NCI-H2227 treated with DMSO at 0.1 percent for 48 hours (cell line): Measurements from ENCODE around the gene CTRB1.
"Not testable (repeated sequence)": the region's sequence is repeated elsewhere in the genome, so short reads cannot be mapped to it uniquely, and the experiment has no call there.

Source experiments
- DNase-seq: peaks from one replicate; lab custom pipeline; 2025; lab: John Stamatoyannopoulos, UW

Gene CTRB1

GRCh38 chr16:75272629-75273028 lies 53.8 kb downstream of the CTRB1 start:
- not testable (repeated sequence) for DNase-seq

- no peak for DNase-seq
Observed at GRCh38 chr16:75273054-75273925, 54.5 kb downstream of the CTRB1 start.
